Measurements from ENCODE around the gene RPL9.
A peak's percentile ranks its signal among the peaks of the same experiment; 100 is the strongest.
"Not testable (repeated sequence)": the region's sequence is repeated elsewhere in the genome, so short reads cannot be mapped to it uniquely, and the experiment has no call there.

RPL9 gene

DNA sequence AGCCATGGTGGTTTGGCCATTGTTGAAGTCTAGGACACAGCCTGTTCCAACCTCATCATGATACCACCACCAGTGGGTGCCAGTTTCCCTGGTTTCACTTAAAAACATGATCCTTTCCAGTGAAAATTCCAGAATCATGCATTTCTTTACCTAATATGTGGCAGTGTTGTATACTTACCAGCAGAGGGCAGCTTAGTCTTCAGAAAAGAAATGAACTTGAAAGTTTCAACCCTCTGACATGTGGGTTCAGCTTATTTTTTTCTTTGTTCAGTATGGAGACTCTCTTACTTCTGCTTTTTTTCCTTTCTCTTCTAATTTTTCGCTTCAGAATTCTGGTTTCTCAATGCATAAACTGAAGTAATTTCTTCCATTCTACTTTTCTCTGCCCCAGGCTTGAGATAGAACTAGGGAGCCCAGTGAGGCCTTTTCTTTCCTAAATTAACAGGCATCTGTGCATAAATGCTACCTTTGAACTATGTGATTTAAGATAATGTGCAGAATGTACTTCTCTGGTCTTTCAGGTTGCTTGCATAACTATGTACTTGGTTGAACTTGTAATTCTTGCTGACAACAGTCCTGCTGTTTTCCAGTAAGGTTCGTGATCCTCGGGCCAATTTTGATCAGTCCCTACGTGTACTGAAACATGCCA lies 10.8 kb upstream of the RPL9 start:
- H3K9me3 ChIP-seq (ENCODE audit: control insufficient read depth, low read length), result no peaks in the 10 kb centered on the region
- no peaks in the 10 kb centered on the region for H3K36me3 ChIP-seq (ENCODE audit: control insufficient read depth, insufficient read depth, low read length)
- H2AFZ ChIP-seq, result peak overlapping the region; percentile 43
- H3K9ac ChIP-seq, result no peak overlapping the region
- no peaks in the 10 kb centered on the region for H3K79me2 ChIP-seq
- no peak overlapping the region for H3K4me3 ChIP-seq (ENCODE audit: low read depth, low read length)
- H3K27me3 ChIP-seq (ENCODE audit: control insufficient read depth, insufficient read depth, low read length), result no peaks in the 10 kb centered on the region
- no peak overlapping the region for H3K4me2 ChIP-seq (ENCODE audit: low read length)
- TF ChIP-seq, protein P1, sequence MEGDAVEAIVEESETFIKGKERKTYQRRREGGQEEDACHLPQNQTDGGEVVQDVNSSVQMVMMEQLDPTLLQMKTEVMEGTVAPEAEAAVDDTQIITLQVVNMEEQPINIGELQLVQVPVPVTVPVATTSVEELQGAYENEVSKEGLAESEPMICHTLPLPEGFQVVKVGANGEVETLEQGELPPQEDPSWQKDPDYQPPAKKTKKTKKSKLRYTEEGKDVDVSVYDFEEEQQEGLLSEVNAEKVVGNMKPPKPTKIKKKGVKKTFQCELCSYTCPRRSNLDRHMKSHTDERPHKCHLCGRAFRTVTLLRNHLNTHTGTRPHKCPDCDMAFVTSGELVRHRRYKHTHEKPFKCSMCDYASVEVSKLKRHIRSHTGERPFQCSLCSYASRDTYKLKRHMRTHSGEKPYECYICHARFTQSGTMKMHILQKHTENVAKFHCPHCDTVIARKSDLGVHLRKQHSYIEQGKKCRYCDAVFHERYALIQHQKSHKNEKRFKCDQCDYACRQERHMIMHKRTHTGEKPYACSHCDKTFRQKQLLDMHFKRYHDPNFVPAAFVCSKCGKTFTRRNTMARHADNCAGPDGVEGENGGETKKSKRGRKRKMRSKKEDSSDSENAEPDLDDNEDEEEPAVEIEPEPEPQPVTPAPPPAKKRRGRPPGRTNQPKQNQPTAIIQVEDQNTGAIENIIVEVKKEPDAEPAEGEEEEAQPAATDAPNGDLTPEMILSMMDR (IDR thresholded peaks at IDR 0.05), result peak; percentile 76
- peaks cover 2% of the 10 kb centered on the region for H3K4me1 ChIP-seq
- peak overlapping the region; percentile 24 for H3K27ac ChIP-seq

DNA sequence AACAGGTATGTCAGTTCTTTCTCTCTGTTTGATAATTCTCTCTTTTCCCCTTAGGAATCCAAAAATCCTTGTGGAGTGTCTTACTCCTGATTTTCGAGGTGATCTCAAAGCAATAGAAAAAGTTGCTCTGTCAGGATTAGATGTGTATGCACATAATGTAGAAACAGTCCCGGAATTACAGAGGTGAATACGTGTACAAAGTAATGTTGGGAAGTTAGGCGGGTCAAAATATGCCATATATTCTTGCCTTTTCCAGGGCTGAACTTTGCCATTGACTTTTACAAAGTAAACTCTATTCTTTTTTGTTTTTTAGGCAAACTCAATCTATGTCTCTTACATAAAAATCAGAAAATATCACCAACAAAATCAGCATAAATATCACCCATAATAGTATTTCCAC lies 8.7 kb upstream of the RPL9 start:
- H3K9me3 ChIP-seq (ENCODE audit: control insufficient read depth, low read length), result no peaks in the 10 kb centered on the region
- no peak overlapping the region for H3K4me3 ChIP-seq (ENCODE audit: low read depth, low read length)
- H3K4me1 ChIP-seq, result peaks cover 2% of the 10 kb centered on the region
- H2AFZ ChIP-seq, result no peak overlapping the region
- no peak overlapping the region for H3K27ac ChIP-seq
- no peak overlapping the region for H3K9ac ChIP-seq
- TF ChIP-seq, protein P1 (IDR thresholded peaks at IDR 0.05), result no peak
- no peaks in the 10 kb centered on the region for H3K36me3 ChIP-seq (ENCODE audit: control insufficient read depth, insufficient read depth, low read length)
- no peaks in the 10 kb centered on the region for H3K79me2 ChIP-seq
- H3K4me2 ChIP-seq (ENCODE audit: low read length), result no peak overlapping the region
- H3K27me3 ChIP-seq (ENCODE audit: control insufficient read depth, insufficient read depth, low read length), result no peaks in the 10 kb centered on the region

DNA sequence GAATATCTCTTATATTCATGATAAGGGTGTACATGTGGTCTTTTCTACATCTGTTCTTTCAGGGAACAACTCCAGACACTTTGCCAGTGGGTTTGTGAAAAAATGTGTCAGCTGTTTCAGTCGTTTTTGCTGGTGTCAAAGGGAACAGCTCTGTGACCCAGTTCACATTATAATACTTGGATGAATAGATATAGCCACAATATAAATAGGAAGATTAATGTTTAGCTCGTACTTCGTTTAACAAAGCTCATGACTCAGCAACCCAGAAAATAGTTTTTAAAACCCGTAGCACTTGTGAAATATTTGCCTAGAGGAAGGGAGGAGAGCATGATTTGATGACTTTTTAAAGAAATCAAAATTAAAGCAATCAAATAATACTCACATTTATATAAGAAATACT lies 8.0 kb upstream of the RPL9 start:
- Histone ChIP-seq H3K9ac (no peak overlapping the region), H3K27ac (no peak overlapping the region)

DNA sequence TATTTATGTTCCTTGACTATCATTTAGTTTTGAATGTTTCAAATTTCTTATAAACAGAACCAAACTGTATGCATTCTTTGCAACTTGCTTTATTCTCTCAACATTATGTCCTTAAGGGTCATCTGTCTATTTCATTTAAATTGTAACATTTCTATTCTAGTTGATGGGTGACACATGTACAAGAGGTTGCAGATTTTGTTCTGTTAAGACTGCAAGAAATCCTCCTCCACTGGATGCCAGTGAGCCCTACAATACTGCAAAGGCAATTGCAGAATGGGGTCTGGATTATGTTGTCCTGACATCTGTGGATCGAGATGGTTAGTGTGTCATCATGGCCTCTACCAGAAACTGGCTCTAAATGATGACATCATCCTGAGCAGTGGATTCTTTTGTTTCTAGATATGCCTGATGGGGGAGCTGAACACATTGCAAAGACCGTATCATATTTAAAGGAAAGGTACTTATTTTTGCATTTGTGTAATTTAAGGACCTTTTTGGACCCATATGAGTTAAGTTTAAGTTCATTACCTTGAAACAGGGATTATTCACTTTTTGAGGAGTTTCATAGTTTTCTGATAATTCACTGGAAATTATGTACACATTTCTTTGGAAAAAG lies 6.3 kb upstream of the RPL9 start:
- no peak overlapping the region for H3K27ac ChIP-seq
- H3K4me2 ChIP-seq (ENCODE audit: low read length), result no peak overlapping the region
- no peaks in the 10 kb centered on the region for H3K27me3 ChIP-seq (ENCODE audit: control insufficient read depth, insufficient read depth, low read length)

More for the DNA sequence above, 8.0 kb upstream of the RPL9 start:
- no peak overlapping the region for H3K4me3 ChIP-seq (ENCODE audit: low read depth, low read length)
- no peak overlapping the region for H3K4me2 ChIP-seq (ENCODE audit: low read length)
- no peaks in the 10 kb centered on the region for H3K36me3 ChIP-seq (ENCODE audit: control insufficient read depth, insufficient read depth, low read length)
- TF ChIP-seq, protein P1 (IDR thresholded peaks at IDR 0.05), result no peak
- H2AFZ ChIP-seq, result no peak overlapping the region
- H3K4me1 ChIP-seq, result peaks cover 2% of the 10 kb centered on the region
- no peaks in the 10 kb centered on the region for H3K9me3 ChIP-seq (ENCODE audit: control insufficient read depth, low read length)
- no peaks in the 10 kb centered on the region for H3K79me2 ChIP-seq
- H3K27me3 ChIP-seq (ENCODE audit: control insufficient read depth, insufficient read depth, low read length), result no peaks in the 10 kb centered on the region

DNA sequence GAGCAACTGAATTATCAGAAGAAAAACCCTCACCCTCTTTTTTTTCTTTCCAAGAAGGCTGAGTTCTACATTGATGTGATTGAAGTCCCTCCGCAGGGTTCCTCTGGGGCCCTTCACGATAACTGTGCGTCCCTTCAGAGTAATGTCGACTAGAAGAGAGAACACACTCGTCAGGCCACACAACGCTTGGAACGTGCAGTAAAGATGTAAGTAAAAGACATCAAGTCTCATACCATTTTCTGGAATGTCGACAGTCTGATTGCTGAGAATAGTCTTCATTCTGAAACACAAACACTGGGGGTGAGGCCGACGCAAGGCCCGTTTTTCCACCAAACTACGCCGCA lies 589 bp downstream of the RPL9 start:
- H3K79me2 ChIP-seq, result peaks cover 15% of the 10 kb centered on the region
- H3K27ac ChIP-seq, result peak overlapping the region; percentile 90
- peak overlapping the region; percentile 16 for H3K9ac ChIP-seq
- not testable (repeated sequence) for H3K4me1 ChIP-seq; H3K36me3 ChIP-seq (ENCODE audit: control insufficient read depth, insufficient read depth, low read length); H3K27me3 ChIP-seq (ENCODE audit: control insufficient read depth, insufficient read depth, low read length); H3K9me3 ChIP-seq (ENCODE audit: control insufficient read depth, low read length)
- peak overlapping the region; percentile 95 for H2AFZ ChIP-seq
- peak overlapping the region; percentile 97 for H3K4me2 ChIP-seq (ENCODE audit: low read length)
- H3K4me3 ChIP-seq (ENCODE audit: low read depth, low read length), result peak overlapping the region; percentile 96

More for the DNA sequence above, 6.3 kb upstream of the RPL9 start:
- Histone ChIP-seq H3K9me3 (ENCODE audit: control insufficient read depth, low read length) (no peaks in the 10 kb centered on the region), H3K4me3 (ENCODE audit: low read depth, low read length) (no peak overlapping the region), H3K4me1 (peaks cover 2% of the 10 kb centered on the region), H3K79me2 (no peaks in the 10 kb centered on the region), H2AFZ (no peak overlapping the region), H3K36me3 (ENCODE audit: control insufficient read depth, insufficient read depth, low read length) (no peaks in the 10 kb centered on the region), H3K9ac (no peak overlapping the region)
- TF ChIP-seq, protein P1 (IDR thresholded peaks at IDR 0.05), result no peak

Data from parathyroid adenoma (tissue), 2 donors.